ENCODE data around the gene AQP1.

Gene AQP1

GRCh38 chr7:30896036-30896435 is 15.6 kb upstream of the AQP1 start:
- no peak for TF ChIP-seq ZNF274 (IDR thresholded peaks at IDR 0.05; ENCODE audit: low read depth, low read length)
- H3K4me3 ChIP-seq (ENCODE audit: low read length), result no peak overlapping the region

- H3K4me3 ChIP-seq (ENCODE audit: low read length), result no peak overlapping the region
- no peak for TF ChIP-seq ZNF274 (IDR thresholded peaks at IDR 0.05; ENCODE audit: low read depth, low read length)
Observed at GRCh38 chr7:30896783-30897637, 14.6 kb upstream of the AQP1 start.

DNA sequence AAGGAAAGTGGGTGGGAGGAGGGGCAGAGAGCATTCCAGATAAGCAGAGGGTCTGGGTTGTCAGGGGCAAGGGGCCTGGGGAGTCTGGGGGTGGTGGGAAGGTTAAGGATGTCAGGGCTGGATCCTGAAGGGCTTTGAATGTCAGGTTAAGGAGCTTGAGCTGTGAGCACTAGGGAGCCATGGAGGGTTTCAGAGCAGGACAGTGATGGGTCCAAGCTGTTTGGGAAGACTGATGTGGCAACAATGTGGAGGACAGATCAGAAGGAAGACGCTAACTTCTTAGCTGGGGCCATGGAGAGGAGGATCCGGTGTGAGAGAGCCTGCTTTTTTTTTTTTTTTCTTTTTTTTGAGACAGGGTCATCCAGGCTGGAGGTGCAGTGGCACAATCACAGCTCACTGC is 13.9 kb upstream of the AQP1 start:
- TF ChIP-seq ZNF274 (IDR thresholded peaks at IDR 0.05; ENCODE audit: low read depth, low read length), result no peak
- H3K4me3 ChIP-seq (ENCODE audit: low read length), result no peak overlapping the region

GRCh38 chr7:30898411-30898810 is 13.2 kb upstream of the AQP1 start:
- no peak for TF ChIP-seq ZNF274 (IDR thresholded peaks at IDR 0.05; ENCODE audit: low read depth, low read length)
- no peak overlapping the region for H3K4me3 ChIP-seq (ENCODE audit: low read length)

- no peak overlapping the region for H3K4me3 ChIP-seq (ENCODE audit: low read length)
- no peak for TF ChIP-seq ZNF274 (IDR thresholded peaks at IDR 0.05; ENCODE audit: low read depth, low read length)
Observed at GRCh38 chr7:30899066-30899465, 12.6 kb upstream of the AQP1 start.

DNA sequence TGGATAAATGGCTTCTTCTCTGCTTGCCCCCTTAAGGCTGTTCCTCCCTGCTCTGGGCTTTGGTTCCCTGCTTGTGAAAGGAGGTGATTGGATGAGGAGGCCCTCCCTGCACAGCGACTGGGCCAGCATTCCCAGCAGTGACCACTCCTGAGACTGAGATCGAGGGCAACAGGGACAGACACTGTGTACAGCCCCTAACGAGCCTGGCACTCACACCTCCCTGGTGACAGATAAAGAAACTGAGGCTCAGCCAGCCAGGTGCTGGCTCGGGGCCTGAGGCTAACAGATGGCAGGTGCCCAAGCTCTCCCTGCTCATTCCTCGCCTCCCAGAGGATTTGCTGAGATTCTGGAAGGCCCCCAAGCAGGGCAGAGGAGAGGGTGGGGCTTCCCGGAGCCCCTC is 12.0 kb upstream of the AQP1 start:
- no peak overlapping the region for H3K4me3 ChIP-seq (ENCODE audit: low read length)
- TF ChIP-seq ZNF274 (IDR thresholded peaks at IDR 0.05; ENCODE audit: low read depth, low read length), result no peak

DNA sequence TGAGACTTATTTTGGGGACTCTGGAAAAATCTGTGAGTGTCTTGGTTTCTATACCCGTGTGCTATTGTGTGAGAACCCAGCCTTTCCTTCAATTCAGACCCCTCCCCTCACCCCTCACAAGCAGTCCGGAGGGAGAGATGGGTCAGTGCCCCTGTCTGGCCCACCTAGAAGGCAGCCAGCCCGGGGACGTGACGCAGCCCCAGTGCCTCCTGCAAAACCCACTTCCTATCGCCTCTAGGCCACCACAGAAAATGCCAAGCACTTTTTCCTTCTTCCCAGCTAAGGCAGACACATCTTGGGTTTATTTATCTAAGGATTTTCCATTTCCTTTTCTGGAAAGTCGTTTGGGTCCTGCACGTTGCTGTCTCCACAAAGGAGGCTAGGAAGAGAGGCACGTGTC is 11.6 kb upstream of the AQP1 start:
- TF ChIP-seq ZNF274 (IDR thresholded peaks at IDR 0.05; ENCODE audit: low read depth, low read length), result no peak

GRCh38 chr7:30900803-30901362 is 10.8 kb upstream of the AQP1 start:
- no peak for TF ChIP-seq ZNF274 (IDR thresholded peaks at IDR 0.05; ENCODE audit: low read depth, low read length)
- no peak overlapping the region for H3K4me3 ChIP-seq (ENCODE audit: low read length)

More for the DNA sequence above, 11.6 kb upstream of the AQP1 start:
- H3K4me3 ChIP-seq (ENCODE audit: low read length), result no peak overlapping the region

DNA sequence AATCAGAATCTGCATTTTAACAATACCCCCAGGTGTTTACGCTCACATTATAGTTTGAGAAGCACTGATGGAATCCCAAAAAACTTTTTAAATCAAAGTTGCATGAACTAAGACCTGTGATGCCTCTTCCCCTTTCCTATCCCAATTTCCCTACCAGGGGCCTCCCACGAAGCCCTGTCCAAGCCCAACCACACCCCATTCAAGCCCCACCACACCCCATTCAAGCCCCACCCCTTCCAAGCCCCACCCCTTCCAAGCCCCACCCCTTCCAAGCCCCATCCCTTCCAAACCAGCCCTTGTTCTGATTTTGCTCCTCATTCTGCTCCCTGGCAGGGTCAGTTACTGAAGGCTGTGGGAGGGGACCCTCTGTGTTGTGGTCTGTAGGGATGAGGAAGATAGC is 9.8 kb upstream of the AQP1 start:
- no peak overlapping the region for H3K4me3 ChIP-seq (ENCODE audit: low read length)
- TF ChIP-seq ZNF274 (IDR thresholded peaks at IDR 0.05; ENCODE audit: low read depth, low read length), result no peak

GRCh38 chr7:30902466-30902865 is 9.2 kb upstream of the AQP1 start:
- TF ChIP-seq ZNF274 (IDR thresholded peaks at IDR 0.05; ENCODE audit: low read depth, low read length), result no peak
- no peak overlapping the region for H3K4me3 ChIP-seq (ENCODE audit: low read length)

- TF ChIP-seq ZNF274 (IDR thresholded peaks at IDR 0.05; ENCODE audit: low read depth, low read length), result no peak
- H3K4me3 ChIP-seq (ENCODE audit: low read length), result no peak overlapping the region
Observed at GRCh38 chr7:30903146-30903545, 8.5 kb upstream of the AQP1 start.

GRCh38 chr7:30904561-30904960 is 7.1 kb upstream of the AQP1 start:
- no peak overlapping the region for H3K4me3 ChIP-seq (ENCODE audit: low read length)
- no peak for TF ChIP-seq ZNF274 (IDR thresholded peaks at IDR 0.05; ENCODE audit: low read depth, low read length)

DNA sequence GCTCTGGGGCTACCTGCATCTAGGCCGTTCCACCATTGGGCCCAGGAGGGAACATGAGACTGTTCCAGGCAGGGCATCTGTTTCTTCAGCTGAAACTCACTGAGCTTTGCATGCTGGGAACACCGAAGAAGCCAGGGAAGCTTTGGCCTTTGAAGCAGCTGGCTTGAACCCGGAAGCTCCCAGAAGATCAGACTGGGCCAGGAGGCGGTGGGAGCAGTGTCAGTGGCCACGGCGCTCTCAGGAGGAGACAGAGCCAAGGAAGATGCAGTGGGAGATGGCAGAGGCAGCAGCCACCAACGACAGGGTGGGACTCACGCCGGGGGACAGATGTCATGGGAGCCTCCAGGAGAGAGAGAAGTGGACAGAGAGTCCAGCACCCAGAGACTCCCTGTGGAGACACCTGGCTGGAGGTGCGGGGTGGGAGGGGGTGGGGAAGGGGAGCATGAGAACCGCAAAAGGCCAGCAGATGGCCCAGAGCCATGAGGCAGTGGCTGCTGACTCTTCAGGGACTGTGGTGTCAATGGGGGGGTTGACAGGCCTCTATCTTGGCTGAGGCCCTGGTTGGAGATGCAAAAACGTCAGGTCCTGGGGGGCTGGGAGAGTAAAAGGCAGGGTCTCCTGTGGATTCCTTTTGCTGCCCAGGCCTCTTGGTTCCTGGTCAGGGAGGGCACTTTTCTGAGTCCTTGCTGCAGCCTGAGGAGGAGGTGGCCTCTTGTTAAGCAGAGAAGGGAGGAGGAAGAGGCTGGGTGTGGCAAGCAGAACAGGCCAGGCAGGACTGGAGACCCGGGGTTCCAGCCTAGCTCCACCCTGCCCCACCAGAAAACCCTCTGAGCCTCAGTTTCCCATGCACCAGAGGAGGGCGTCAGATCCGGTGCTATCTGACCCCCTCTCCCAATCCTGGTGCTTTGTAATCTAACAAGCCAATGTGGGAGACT is 6.3 kb upstream of the AQP1 start:
- no peak overlapping the region for H3K4me3 ChIP-seq (ENCODE audit: low read length)
- no peak for TF ChIP-seq ZNF274 (IDR thresholded peaks at IDR 0.05; ENCODE audit: low read depth, low read length)

DNA sequence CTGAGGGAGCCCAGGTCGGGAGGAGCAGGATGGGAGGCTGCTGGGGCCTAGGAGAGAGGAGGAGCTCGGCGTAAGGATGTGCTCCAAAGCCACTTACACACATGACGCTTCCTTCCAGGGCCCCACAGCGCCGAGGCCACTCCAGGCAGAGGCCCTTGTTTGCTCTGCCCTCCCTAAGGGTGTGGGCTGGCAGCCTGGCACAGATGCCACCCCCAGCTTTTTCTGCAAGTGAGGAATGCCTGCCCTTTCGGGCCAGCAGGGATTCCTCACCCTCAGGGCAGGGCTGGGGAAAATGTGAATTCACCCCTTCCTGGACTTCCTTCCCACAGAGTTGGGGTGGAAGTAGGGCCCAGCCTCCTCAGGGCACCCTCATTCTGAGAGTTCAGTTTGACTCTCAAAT is 5.6 kb upstream of the AQP1 start:
- no peak for TF ChIP-seq ZNF274 (IDR thresholded peaks at IDR 0.05; ENCODE audit: low read depth, low read length)
- H3K4me3 ChIP-seq (ENCODE audit: low read length), result no peak overlapping the region

Data from GM08714 (cell line).